HepG2 (cell line): ENCODE measurements around the gene TAL2. TPM values are rescaled to one million over a fixed set of nuclear protein-coding genes. Genes with fewer than 3 reads are reported as not detected.

Experiments
- CTCF ChIP-seq: sonication (generic); formaldehyde crosslinking; IDR thresholded peaks from 2 replicates; pipeline ENCODE4 v1.5.0; 2020; ENCODE audit warnings: mild to moderate bottlenecking, missing genetic modification reagents, moderate library complexity
- KDM4B ChIP-seq: sonication (generic); formaldehyde crosslinking; IDR thresholded peaks from 2 replicates; pipeline ENCODE4 v1.4.0; 2020; ENCODE audit warnings: missing genetic modification reagents
- NKX3-1 ChIP-seq: sonication (generic); formaldehyde crosslinking; IDR thresholded peaks from 2 replicates; pipeline ENCODE4 v1.5.0; 2020; ENCODE audit warnings: missing genetic modification reagents
- NONO ChIP-seq, 2 experiments: fragments of 450-650 bp in 1 of 2; sonication (generic) in 1 of 2; formaldehyde crosslinking in 1 of 2; IDR thresholded peaks in 1 of 2; conservative IDR thresholded peaks in 1 of 2; 2 replicates each; pipeline versions ENCODE4 v1.6.1 to v1.8.0; 2017 to 2022; ENCODE audit warnings: mild to moderate bottlenecking in 1 of 2, missing genetic modification reagents in 1 of 2, moderate library complexity in 1 of 2
- RAD21 ChIP-seq: fragments of 450-650 bp; formaldehyde crosslinking; IDR thresholded peaks from 2 replicates; pipeline ENCODE4 v1.5.0; 2020; ENCODE audit warnings: mild to moderate bottlenecking
- RNF2 ChIP-seq: fragments of 450-650 bp; conservative IDR thresholded peaks from 2 replicates; pipeline ENCODE4 v1.6.1; 2016; ENCODE audit warnings: low read depth
- ZNF691 ChIP-seq: sonication (generic); formaldehyde crosslinking; IDR thresholded peaks from 2 replicates; pipeline ENCODE4 v1.4.0; 2020; ENCODE audit warnings: missing genetic modification reagents, low read depth, mild to moderate bottlenecking, borderline replicate concordance
- polyA plus RNA-seq, 8 experiments: library from polyadenylated mRNA; depleted of rRNA in 3 of 8; stranded (reverse) in 7 of 8; unstranded in 1 of 8; fragments of >200 nt; fragmentation: Illumina TruSeq in 4 of 8; extraction: Trizol in 4 of 8; gene quantifications; 2 replicates each; pipeline versions ENCODE4 v1.2.1 to v1.2.3, GENCODE V29; 2011 to 2016; ENCODE audit warnings: low read depth in 4 of 8, missing spikeins in 1 of 8, mixed read lengths in 1 of 8; ENCODE audit not compliant: insufficient read depth in 1 of 8
- total RNA-seq, 5 experiments: library from RNA; depleted of rRNA; stranded (reverse); fragments of >200 nt; fragmentation: Illumina TruSeq; extraction: Trizol; gene quantifications; 2 replicates each; pipeline ENCODE4 v1.2.3, GENCODE V29; 2016; ENCODE audit warnings: low read depth in 1 of 5
- TF ChIP-seq, protein P1 (sequence below): sonication (generic); formaldehyde crosslinking; IDR thresholded peaks from 2 replicates; pipeline ENCODE4 v1.8.1; 2023; ENCODE audit warnings: mild to moderate bottlenecking, missing genetic modification reagents, borderline replicate concordance
- TF ChIP-seq, protein P2 (sequence below), 2 experiments: fragments of 450-650 bp in 1 of 2; sonication (generic) in 1 of 2; formaldehyde crosslinking in 1 of 2; IDR thresholded peaks; 2 replicates each; pipeline versions ENCODE4 v1.6.1 to v1.8.0; 2016 to 2022; ENCODE audit warnings: antibody characterized with exemption in 1 of 2, mild to moderate bottlenecking in 1 of 2, missing genetic modification reagents in 1 of 2
- TF ChIP-seq, protein P3 (sequence below): sonication (generic); formaldehyde crosslinking; IDR thresholded peaks from 2 replicates; pipeline ENCODE4 v1.5.0; 2020; ENCODE audit warnings: missing genetic modification reagents, mild to moderate bottlenecking, borderline replicate concordance
- TF ChIP-seq, protein P4 (sequence below): sonication (generic); formaldehyde crosslinking; IDR thresholded peaks from 2 replicates; pipeline ENCODE4 v1.4.0; 2020; ENCODE audit warnings: mild to moderate bottlenecking, missing genetic modification reagents

Gene TAL2
- total and polyA plus RNA-seq, 2 of the 13 experiments (the other 11 are each of a cell fraction or from before 2014, with no cell fraction given) = 0.22 TPM; not detected in 1

GRCh38 chr9:105694848-105695581 lies 32.8 kb downstream of the TAL2 start (continued):
- TF ChIP-seq RAD21 (CRISPR knock-in tag) = peak; percentile 30
- no peak for TF ChIP-seq CTCF (CRISPR knock-in tag)
- TF ChIP-seq, protein P1, sequence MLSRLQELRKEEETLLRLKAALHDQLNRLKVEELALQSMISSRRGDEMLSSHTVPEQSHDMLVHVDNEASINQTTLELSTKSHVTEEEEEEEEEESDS (CRISPR knock-in tag) = no peak
- TF ChIP-seq KDM4B (CRISPR knock-in tag) = no peak
- TF ChIP-seq, protein P2, sequence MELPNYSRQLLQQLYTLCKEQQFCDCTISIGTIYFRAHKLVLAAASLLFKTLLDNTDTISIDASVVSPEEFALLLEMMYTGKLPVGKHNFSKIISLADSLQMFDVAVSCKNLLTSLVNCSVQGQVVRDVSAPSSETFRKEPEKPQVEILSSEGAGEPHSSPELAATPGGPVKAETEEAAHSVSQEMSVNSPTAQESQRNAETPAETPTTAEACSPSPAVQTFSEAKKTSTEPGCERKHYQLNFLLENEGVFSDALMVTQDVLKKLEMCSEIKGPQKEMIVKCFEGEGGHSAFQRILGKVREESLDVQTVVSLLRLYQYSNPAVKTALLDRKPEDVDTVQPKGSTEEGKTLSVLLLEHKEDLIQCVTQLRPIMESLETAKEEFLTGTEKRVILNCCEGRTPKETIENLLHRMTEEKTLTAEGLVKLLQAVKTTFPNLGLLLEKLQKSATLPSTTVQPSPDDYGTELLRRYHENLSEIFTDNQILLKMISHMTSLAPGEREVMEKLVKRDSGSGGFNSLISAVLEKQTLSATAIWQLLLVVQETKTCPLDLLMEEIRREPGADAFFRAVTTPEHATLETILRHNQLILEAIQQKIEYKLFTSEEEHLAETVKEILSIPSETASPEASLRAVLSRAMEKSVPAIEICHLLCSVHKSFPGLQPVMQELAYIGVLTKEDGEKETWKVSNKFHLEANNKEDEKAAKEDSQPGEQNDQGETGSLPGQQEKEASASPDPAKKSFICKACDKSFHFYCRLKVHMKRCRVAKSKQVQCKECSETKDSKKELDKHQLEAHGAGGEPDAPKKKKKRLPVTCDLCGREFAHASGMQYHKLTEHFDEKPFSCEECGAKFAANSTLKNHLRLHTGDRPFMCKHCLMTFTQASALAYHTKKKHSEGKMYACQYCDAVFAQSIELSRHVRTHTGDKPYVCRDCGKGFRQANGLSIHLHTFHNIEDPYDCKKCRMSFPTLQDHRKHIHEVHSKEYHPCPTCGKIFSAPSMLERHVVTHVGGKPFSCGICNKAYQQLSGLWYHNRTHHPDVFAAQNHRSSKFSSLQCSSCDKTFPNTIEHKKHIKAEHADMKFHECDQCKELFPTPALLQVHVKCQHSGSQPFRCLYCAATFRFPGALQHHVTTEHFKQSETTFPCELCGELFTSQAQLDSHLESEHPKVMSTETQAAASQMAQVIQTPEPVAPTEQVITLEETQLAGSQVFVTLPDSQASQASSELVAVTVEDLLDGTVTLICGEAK (IDR thresholded peaks at IDR 0.05) = no peak
- TF ChIP-seq, protein P2 (CRISPR knock-in tag; IDR thresholded peaks at IDR 0.05) = 0 out of 2 replicates have a peak, but pooled peaks have one; percentile 62
- 0 out of 2 replicates have a peak, but pooled peaks have one; percentile 59 for TF ChIP-seq NKX3-1 (CRISPR knock-in tag)
- TF ChIP-seq ZNF691 (CRISPR knock-in tag) = no peak
- TF ChIP-seq, protein P3, sequence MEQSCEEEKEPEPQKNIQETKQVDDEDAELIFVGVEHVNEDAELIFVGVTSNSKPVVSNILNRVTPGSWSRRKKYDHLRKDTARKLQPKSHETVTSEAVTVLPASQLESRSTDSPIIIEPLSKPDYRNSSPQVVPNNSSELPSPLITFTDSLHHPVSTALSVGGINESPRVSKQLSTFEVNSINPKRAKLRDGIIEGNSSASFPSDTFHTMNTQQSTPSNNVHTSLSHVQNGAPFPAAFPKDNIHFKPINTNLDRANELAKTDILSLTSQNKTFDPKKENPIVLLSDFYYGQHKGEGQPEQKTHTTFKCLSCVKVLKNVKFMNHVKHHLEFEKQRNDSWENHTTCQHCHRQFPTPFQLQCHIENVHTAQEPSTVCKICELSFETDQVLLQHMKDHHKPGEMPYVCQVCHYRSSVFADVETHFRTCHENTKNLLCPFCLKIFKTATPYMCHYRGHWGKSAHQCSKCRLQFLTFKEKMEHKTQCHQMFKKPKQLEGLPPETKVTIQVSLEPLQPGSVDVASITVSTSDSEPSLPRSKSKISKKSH (CRISPR knock-in tag) = peak; percentile 63; the same call in 1 of the 2 replicates
- TF ChIP-seq RNF2 = 0 out of 2 replicates have a peak, but pooled peaks have one; percentile 20
- TF ChIP-seq, protein P4, sequence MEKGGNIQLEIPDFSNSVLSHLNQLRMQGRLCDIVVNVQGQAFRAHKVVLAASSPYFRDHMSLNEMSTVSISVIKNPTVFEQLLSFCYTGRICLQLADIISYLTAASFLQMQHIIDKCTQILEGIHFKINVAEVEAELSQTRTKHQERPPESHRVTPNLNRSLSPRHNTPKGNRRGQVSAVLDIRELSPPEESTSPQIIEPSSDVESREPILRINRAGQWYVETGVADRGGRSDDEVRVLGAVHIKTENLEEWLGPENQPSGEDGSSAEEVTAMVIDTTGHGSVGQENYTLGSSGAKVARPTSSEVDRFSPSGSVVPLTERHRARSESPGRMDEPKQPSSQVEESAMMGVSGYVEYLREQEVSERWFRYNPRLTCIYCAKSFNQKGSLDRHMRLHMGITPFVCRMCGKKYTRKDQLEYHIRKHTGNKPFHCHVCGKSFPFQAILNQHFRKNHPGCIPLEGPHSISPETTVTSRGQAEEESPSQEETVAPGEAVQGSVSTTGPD (CRISPR knock-in tag) = no peak
- TF ChIP-seq NONO (IDR thresholded peaks at IDR 0.05) = no peak
- TF ChIP-seq NONO (CRISPR knock-in tag; conservative IDR thresholded peaks at IDR 0.05) = 0 out of 2 replicates have a peak, but pooled peaks have one; percentile 26
